Amniotic stem cell (primary cell): Measurements from ENCODE around the gene SMCO4.

ENCODE experiments used
- DNase-seq: peaks from one replicate; lab custom pipeline; 2025; lab: John Stamatoyannopoulos, UW

SMCO4 gene

GRCh38 chr11:93528757-93529645 is 14.2 kb downstream of the SMCO4 start:
- no peak for DNase-seq

DNA sequence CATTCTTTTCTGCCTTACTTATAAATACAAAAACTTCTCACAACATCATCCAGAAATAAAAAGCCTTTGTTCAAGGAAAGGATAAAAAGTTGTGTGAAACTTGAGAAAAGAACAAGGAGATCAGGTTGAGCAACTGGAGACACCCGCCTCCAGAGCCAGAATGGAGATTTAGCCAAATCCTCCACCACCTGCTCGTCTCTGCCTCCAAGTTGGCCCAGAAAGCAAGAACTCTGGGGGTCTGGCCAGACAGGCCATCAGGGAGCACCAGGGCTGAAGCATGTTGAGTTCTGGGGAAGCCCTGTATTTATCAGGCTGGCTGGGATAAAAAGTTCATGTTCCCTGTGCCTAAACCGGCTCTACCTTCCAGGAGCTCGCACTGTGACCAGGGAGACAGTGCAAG is 14.9 kb downstream of the SMCO4 start:
- no peak for DNase-seq

DNA sequence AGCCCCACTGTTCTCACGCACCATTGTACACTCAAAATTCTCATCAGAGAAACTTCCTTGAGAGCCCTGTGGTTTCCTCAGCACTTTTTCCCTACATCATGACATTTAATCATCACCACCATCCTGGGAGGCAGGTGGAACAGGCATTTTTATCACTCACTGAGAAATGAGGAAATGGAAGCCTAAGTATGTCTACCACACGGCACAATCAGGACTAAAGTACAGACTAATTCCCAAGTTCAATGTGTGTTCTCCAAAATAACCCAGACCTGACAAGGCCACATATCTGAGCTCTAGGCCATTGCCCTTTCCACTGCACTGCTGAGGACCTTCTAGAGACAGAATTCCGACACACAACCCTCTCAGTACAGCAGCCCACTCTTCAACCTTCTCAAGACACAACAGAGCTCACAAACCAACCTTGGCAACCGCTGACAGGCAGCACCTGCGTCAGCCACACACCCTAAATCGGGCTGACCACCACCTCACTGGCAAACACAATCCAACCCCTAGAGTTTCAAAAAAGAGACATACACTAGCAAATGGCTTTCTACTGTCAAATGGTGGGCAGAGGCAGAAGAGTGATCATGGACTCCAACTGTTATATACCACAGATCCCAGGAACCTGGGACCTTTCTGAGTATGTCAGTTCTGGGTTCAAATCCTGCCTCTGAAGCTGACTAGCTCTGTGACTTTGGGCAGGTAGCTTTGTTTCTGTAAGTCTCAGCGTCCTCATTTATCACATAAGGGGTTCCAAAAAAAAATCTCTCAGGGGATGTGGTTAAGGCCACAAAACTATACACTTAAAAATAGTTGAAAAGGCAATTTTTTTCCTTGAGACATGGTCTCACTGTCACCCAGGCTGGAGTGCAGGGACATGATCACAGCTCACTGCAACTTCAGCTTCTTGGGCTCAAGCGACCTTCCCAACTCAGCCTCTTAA is 16.3 kb downstream of the SMCO4 start:
- no peak for DNase-seq

DNA sequence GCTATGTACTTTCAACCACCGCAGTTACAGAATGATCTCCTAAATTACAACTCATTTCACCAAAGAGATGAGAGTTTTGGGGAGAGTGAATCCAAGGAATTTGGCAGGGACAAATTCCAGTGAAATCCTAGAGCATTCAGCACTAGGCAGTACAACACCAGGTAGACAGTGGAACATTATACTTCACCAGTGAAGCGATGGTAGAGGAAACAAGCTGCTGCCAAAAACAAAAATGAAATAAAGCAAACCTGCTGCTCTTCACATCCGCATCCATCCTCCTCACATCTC is 16.9 kb downstream of the SMCO4 start:
- DNase-seq, result no peak

- DNase-seq, result no peak
These were observed 17.4 kb downstream of the SMCO4 start for GRCh38 chr11:93525601-93526345.

DNA sequence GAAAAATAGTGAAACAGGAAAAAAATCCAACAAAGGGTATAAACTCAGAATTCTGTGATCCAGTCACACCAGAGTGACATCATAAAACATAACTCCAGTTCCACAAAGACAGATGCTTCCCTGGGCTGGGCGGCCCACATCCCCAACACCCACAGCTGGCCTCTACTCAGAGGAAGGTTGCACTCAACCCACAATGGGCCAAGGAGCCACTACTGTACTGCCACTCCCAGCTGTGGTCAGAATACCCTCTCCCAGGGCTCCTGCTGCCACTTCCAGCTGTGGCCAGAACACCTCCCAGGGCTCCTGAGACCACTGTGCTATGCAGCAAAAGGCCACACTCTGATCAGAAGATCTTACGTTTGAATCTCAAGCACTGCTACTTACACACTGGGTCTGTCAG is 18.3 kb downstream of the SMCO4 start:
- no peak for DNase-seq

- DNase-seq, result no peak
These were observed 19.0 kb downstream of the SMCO4 start for GRCh38 chr11:93524173-93524536.

GRCh38 chr11:93520726-93521509 is 22.3 kb downstream of the SMCO4 start:
- no peak for DNase-seq

- no peak for DNase-seq
These were observed 24.0 kb downstream of the SMCO4 start for GRCh38 chr11:93519179-93519578.

- DNase-seq, result no peak
These were observed 25.1 kb downstream of the SMCO4 start for GRCh38 chr11:93518081-93518480.

DNA sequence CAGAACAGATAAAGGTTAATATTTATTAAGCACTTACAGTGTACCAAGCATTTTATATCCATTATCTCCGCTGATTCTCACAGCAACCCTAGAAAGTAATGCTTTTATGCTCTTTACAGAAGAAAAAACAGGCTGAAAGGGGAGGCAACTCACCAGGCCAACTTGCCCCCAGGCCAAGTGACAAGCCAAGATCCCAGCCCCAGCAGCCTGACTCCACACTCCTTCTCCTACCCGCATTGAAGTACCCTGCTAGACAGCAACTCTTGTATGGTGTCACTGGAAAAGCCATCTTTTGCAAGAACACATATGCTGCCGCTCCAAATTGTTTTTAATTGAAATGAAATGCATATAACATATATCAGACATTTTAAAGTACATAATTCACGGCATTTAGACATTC is 25.6 kb downstream of the SMCO4 start:
- DNase-seq, result no peak

DNA sequence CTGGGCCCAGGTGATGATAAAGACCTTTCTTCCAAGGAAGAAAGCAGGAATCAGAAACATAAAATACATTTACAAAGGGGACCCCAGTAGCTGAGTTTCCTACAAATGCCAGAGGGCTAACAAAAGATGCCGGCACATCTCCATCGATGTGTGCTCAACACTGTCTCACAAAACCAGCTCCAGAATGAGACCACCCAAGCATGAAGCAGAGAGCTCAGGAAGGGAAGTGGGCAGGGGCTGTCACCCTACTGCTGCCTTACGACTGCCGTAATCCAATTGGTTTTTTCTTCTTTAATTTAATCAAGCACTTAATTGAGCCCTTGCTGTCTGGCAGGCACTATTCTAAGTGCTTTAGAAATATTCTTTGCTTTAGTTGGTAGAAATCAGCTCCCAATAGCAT is 26.1 kb downstream of the SMCO4 start:
- DNase-seq, result no peak

DNA sequence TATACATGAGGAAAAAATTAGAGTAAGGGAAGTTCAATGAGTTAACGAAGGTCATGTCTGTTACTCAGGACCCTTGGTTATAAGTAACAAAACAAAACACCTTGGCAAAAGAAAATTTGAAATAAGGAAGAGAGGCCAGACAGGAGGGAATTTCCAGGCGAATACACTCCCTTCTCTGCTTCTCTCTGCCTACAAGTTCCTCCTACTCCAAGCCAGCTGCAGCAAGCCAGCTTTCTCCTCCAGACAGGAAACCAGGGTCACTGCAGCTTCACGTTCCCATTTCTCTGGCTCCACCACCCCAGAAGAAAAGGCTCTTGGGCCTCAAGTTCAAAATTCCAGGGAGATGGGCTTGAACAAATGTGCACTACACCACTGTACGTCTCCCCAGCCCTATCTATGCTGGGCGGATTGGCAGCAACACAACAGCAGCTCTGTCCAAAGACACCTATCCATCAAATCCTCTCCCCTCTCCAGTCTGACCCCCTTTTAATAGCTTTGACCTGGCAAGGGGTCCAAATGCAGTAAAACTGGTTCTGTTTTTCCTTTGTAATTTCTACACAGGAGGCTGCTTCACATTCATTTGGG is 27.7 kb downstream of the SMCO4 start:
- no peak for DNase-seq

DNA sequence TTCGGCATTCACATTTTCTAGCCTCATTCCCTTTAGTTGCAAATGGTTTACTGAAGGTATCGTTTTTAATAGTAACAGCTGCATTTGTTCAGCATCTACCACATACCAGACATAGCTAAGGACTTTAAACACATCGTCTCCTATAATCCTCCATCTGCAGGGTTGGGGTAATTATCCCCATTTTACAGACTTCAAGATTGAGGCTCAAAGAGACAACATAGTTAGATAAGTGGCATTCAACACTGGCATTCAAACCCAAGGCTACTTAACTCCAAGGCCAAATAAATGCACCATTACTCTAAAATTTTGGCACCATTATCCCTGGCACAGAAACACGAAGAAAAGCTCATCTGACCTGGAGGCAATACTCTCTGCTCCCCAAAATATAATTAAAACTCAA is 28.5 kb downstream of the SMCO4 start:
- DNase-seq, result no peak

- no peak for DNase-seq
These were observed 29.4 kb downstream of the SMCO4 start for GRCh38 chr11:93513772-93514171.

GRCh38 chr11:93512949-93513667 is 30.1 kb downstream of the SMCO4 start:
- no peak for DNase-seq

- DNase-seq, result no peak
These were observed 31.1 kb downstream of the SMCO4 start for GRCh38 chr11:93512073-93512475.

DNA sequence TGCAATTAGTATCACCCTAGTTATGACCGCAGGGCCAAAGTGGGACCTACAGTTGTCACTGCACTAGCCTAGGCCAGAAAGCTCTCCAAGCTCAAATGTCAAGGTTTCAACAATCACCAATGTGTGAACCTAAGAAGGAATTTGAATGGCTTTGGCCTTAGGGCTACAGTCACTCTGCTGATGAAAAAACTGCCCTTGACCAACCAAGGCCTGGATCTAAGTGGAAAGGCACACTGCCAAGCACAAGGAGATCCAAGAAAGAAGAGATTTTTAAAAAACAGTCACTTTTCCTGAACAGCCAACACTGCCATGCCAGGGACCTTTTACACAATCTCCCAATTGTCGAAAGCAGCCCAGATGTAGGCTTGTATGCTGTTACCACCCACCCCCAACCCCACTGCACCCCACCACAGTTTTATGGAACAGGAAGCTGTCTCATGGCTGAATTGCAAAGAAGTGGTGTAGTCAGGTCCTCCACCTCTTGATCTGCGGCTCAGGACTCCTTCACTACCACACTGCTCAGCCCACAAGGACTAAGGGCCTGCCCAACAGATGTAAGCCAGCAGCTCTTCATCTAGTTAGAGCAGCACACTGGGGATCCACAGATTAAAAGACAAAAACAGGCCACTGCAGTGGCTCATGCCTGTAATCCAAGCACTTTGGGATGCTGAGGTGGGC is 32.9 kb downstream of the SMCO4 start:
- no peak for DNase-seq

- DNase-seq, result no peak
These were observed 35.7 kb downstream of the SMCO4 start for GRCh38 chr11:93507517-93507916.

- DNase-seq, result no peak
These were observed 37.5 kb downstream of the SMCO4 start for GRCh38 chr11:93505703-93506102.
